H1 (cell line): Measurements from ENCODE around the gene HBB. TPM values are rescaled to one million over a fixed set of nuclear protein-coding genes. Genes with fewer than 3 reads are reported as not detected.

ENCODE experiments used
- CHD1 ChIP-seq: IDR thresholded peaks from 2 replicates; pipeline ENCODE4 v1.6.1; 2012; ENCODE audit warnings: low read depth, low read length, improper control_type of control experiment
- CHD2 ChIP-seq: IDR thresholded peaks from 2 replicates; pipeline ENCODE4 v1.6.1; 2012; ENCODE audit warnings: low read length, improper control_type of control experiment
- EGR1 ChIP-seq: IDR thresholded peaks from 2 replicates; pipeline ENCODE4 v1.6.1; 2011; ENCODE audit warnings: low read depth, low read length, borderline replicate concordance
- GTF2F1 ChIP-seq: IDR thresholded peaks from 2 replicates; pipeline ENCODE4 v1.6.1; 2012; ENCODE audit warnings: low read depth, low read length, improper control_type of control experiment, borderline replicate concordance
- HDAC2 ChIP-seq, 2 experiments: fragments of 300-600 bp in 1 of 2; sonication (generic) in 1 of 2; IDR thresholded peaks; 2 replicates each; pipeline ENCODE4 v1.6.1; 2011 to 2012; ENCODE audit warnings: low read depth in 2 of 2, low read length in 2 of 2, mild to moderate bottlenecking in 2 of 2, moderate library complexity in 2 of 2, borderline replicate concordance in 1 of 2, inconsistent platforms in 1 of 2
- HDAC6 ChIP-seq: IDR thresholded peaks from one replicate; pipeline ENCODE4 v1.7.1; 2012; ENCODE audit warnings: low read depth, mild to moderate bottlenecking, inconsistent platforms, low read length, moderate library complexity
- SIN3A ChIP-seq, 2 experiments: IDR thresholded peaks in 1 of 2; conservative IDR thresholded peaks in 1 of 2; 2 replicates each; pipeline ENCODE4 v1.6.1; 2011 to 2012; ENCODE audit warnings: low read length in 2 of 2, improper control_type of control experiment in 1 of 2, low read depth in 1 of 2, mild to moderate bottlenecking in 1 of 2
- polyA plus RNA-seq, 7 experiments: library from polyadenylated mRNA; depleted of rRNA in 3 of 7; stranded (reverse) in 5 of 7; unstranded in 2 of 7; fragments of >200 nt in 5 of 7; fragments of 200-250 nt in 2 of 7; gene quantifications; 1 replicate in 5 of 7; 2 replicates in 1 of 7; 4 replicates in 1 of 7; pipeline versions ENCODE4 v1.2.1 to v1.2.3, GENCODE V29; 2011 to 2013; ENCODE audit warnings: missing spikeins in 2 of 7, mixed read lengths in 2 of 7
- total RNA-seq: library from RNA; stranded (reverse); fragmentation: NEBNext Ultra II Directional; extraction: Animal tissue kit (Norgen Biotek cat#: 25700); gene quantifications from 2 replicates; pipeline ENCODE4 v1.2.1, GENCODE V29; 2021
- TF ChIP-seq, protein P1 (sequence below): IDR thresholded peaks from 2 replicates; pipeline ENCODE4 v1.6.1; 2012; ENCODE audit warnings: low read length, inconsistent platforms
- TF ChIP-seq, protein P2 (sequence below): IDR thresholded peaks from 2 replicates; pipeline ENCODE4 v1.6.1; 2011; ENCODE audit warnings: low read depth, mild to moderate bottlenecking, low read length; ENCODE audit not compliant: insufficient read depth

The HBB gene
- total and polyA plus RNA-seq, 2 of the 8 experiments (the other 6 are each of a cell fraction or from before 2014, with no cell fraction given): not detected

DNA sequence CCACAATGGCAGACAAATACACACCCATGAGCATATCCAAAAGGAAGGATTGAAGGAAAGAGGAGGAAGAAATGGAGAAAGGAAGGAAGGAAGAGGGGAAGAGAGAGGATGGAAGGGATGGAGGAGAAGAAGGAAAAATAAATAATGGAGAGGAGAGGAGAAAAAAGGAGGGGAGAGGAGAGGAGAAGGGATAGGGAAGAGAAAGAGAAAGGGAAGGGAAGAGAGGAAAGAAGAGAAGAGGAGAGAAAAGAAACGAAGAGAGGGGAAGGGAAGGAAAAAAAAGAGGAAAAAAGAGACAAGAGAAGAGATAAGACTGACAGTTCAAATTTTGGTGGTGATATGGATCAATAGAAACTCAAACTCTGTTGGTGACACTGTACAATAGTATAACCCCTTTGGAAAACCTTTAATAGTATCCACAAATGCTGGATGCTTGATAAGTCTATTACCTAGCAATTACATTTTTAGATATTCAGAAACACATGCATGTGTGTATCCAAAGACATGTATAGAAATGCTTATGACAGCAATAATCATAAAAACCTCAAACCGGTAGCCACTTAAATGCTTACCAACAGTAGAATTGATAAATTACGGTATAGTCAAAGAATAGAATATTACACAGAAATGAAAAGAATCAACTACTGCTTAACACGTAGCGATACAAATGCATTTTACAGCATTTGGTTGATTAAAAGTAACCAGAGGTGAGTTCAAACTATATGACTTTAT, 8.7 kb upstream of the HBB start (continued):
- TF ChIP-seq EGR1 (no peak), HDAC6 (no peak), CHD1 (no peak), SIN3A (conservative IDR thresholded peaks at IDR 0.05 in 1 of 2, IDR thresholded peaks at IDR 0.05 in 1 of 2; ENCODE audit: low read depth in 1 of 2, low read length in 2 of 2) (no peak), GTF2F1 (no peak), CHD2 (no peak), HDAC2 (IDR thresholded peaks at IDR 0.05; ENCODE audit: borderline replicate concordance in 1 of 2, low read depth in 2 of 2, low read length in 2 of 2) (no peak)
- TF ChIP-seq, protein P1, sequence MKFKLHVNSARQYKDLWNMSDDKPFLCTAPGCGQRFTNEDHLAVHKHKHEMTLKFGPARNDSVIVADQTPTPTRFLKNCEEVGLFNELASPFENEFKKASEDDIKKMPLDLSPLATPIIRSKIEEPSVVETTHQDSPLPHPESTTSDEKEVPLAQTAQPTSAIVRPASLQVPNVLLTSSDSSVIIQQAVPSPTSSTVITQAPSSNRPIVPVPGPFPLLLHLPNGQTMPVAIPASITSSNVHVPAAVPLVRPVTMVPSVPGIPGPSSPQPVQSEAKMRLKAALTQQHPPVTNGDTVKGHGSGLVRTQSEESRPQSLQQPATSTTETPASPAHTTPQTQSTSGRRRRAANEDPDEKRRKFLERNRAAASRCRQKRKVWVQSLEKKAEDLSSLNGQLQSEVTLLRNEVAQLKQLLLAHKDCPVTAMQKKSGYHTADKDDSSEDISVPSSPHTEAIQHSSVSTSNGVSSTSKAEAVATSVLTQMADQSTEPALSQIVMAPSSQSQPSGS: no peak
- TF ChIP-seq, protein P2, sequence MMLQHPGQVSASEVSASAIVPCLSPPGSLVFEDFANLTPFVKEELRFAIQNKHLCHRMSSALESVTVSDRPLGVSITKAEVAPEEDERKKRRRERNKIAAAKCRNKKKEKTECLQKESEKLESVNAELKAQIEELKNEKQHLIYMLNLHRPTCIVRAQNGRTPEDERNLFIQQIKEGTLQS: no peak
